CD4-positive, alpha-beta T cell treated with Interleukin-2 at 100 ng/mL for 4 hours (primary cell): ENCODE measurements around the gene SRC.
A peak's percentile ranks its signal among the peaks of the same experiment; 100 is the strongest.
"Not testable (repeated sequence)": the region's sequence is repeated elsewhere in the genome, so short reads cannot be mapped to it uniquely, and the experiment has no call there.

ENCODE experiments used
- DNase-seq: peaks from one replicate; pipeline ENCODE4 v3.0.0-alpha.2; 2020; ENCODE audit warnings: low spot score

Gene SRC

GRCh38 chr20:37336369-37337207, 9.4 kb upstream of the SRC start:
- peak; percentile 32 for DNase-seq

GRCh38 chr20:37337208-37337991, 8.5 kb upstream of the SRC start:
- DNase-seq: no peak

GRCh38 chr20:37338380-37338779, 7.6 kb upstream of the SRC start:
- DNase-seq: not testable (repeated sequence)

- DNase-seq: no peak
Observed at GRCh38 chr20:37339208-37339607, 6.7 kb upstream of the SRC start.

GRCh38 chr20:37339764-37340109, 6.2 kb upstream of the SRC start:
- DNase-seq: not testable (repeated sequence)

- DNase-seq: no peak
Observed at GRCh38 chr20:37340998-37341397, 4.9 kb upstream of the SRC start.

GRCh38 chr20:37341632-37342031, 4.3 kb upstream of the SRC start:
- DNase-seq: no peak

GRCh38 chr20:37342231-37343177, 3.4 kb upstream of the SRC start:
- DNase-seq: no peak

GRCh38 chr20:37343212-37343993, 2.5 kb upstream of the SRC start:
- DNase-seq: no peak

- no peak for DNase-seq
Observed at GRCh38 chr20:37343994-37344355, 2.0 kb upstream of the SRC start.

GRCh38 chr20:37344506-37345338, 1.2 kb upstream of the SRC start:
- DNase-seq: no peak

GRCh38 chr20:37346236-37346534, 245 bp downstream of the SRC start:
- no peak for DNase-seq

- no peak for DNase-seq
Observed at GRCh38 chr20:37346535-37347346, 801 bp downstream of the SRC start.

GRCh38 chr20:37347347-37347823, 1.4 kb downstream of the SRC start:
- DNase-seq: no peak

- DNase-seq: no peak
Observed at GRCh38 chr20:37347891-37348791, 2.2 kb downstream of the SRC start.

- no peak for DNase-seq
Observed at GRCh38 chr20:37348792-37349516, 3.0 kb downstream of the SRC start.

GRCh38 chr20:37349517-37350491, 3.9 kb downstream of the SRC start:
- no peak for DNase-seq
